HepG2 (cell line): ENCODE data around the gene OR1D5. TPM values are rescaled to one million over a fixed set of nuclear protein-coding genes. Genes with fewer than 3 reads are reported as not detected.

ENCODE experiments used
- ATAC-seq: fragments of 200-7000 bp; cut with Tn5 transposase; 3 replicates; pipeline ENCODE4 v1.9.1; 2020; ENCODE audit warnings: mild to moderate bottlenecking, moderate library complexity
- BruUV-seq: library from RNA; stranded (reverse); fragments of 400-500 nt; replicated peaks from 2 replicates; lab custom pipeline; 2021; lab: Mats Ljungman, UMichigan
- CTCF ChIA-PET: fragments of 300-600 bp; formaldehyde crosslinking; extraction: SDS; loops from one replicate; lab custom pipeline; 2021; ENCODE audit warnings: low total read pairs, inconsistent platforms, low intra/inter-chr PET ratio; lab: Yijun Ruan, JAX
- POLR2A ChIA-PET: fragments of 350-600 bp; sonication (Branson Sonifier 250); formaldehyde crosslinking; loops from one replicate; lab custom pipeline; 2020; ENCODE audit warnings: antibody characterized with exemption, inconsistent platforms; lab: Yijun Ruan, JAX
- DNase-seq: peaks from one replicate; pipeline ENCODE4 v3.0.0-alpha.2; 2015; ENCODE audit warnings: low spot score
- FAIRE-seq: peaks from 3 replicates; lab custom pipeline; 2011; peaks lifted over from hg19 to GRCh38; lab: Jason Lieb, UNC
- H2AFZ ChIP-seq: one replicate; pipeline ENCODE4 v1.6.1; 2011; ENCODE audit warnings: low read length, inconsistent platforms
- H3K27ac ChIP-seq: fragments of 300-600 bp; 3 replicates; pipeline ENCODE4 v1.8.0; 2011; ENCODE audit warnings: mixed run types, mild to moderate bottlenecking, mixed read lengths, low read length, inconsistent platforms; ENCODE audit not compliant: insufficient read depth; ENCODE audit errors: extremely low read length
- H3K27me3 ChIP-seq, 2 experiments: fragments of 200-600 bp in 1 of 2; 2 replicates in 1 of 2; 3 replicates in 1 of 2; pipeline versions ENCODE4 v1.6.0 to v1.8.0; 2011; ENCODE audit warnings: low read length in 2 of 2, mild to moderate bottlenecking in 2 of 2, moderate library complexity in 2 of 2, inconsistent platforms in 1 of 2; ENCODE audit not compliant: insufficient read depth in 2 of 2, control insufficient read depth in 1 of 2
- H3K36me3 ChIP-seq, 2 experiments: fragments of 200-600 bp in 1 of 2; replicated peaks in 1 of 2; 2 replicates in 1 of 2; 3 replicates in 1 of 2; pipeline versions ENCODE4 v1.5.1 to v1.8.0; 2011; ENCODE audit warnings: low read length in 2 of 2, inconsistent platforms in 1 of 2; ENCODE audit not compliant: insufficient read depth in 2 of 2, control insufficient read depth in 1 of 2
- H3K4me1 ChIP-seq: 2 replicates; pipeline ENCODE4 v1.5.1; 2012; ENCODE audit warnings: low read length, inconsistent platforms; ENCODE audit not compliant: insufficient read depth
- H3K4me2 ChIP-seq: 2 replicates; pipeline ENCODE4 v1.6.0; 2011; ENCODE audit warnings: low read depth, low read length, inconsistent platforms
- H3K4me3 ChIP-seq, 3 experiments: fragments of 200-600 bp in 1 of 3; sonication (generic), shearing (Covaris generic) in 1 of 3; replicated peaks in 1 of 3; 2 replicates each; pipeline ENCODE4 v1.5.1; 2011 to 2016; ENCODE audit warnings: low read length in 3 of 3, inconsistent platforms in 2 of 3, low read depth in 2 of 3, mild to moderate bottlenecking in 2 of 3, control low read depth in 1 of 3, mixed read lengths in 1 of 3; ENCODE audit not compliant: insufficient read depth in 1 of 3
- H3K79me2 ChIP-seq: one replicate; pipeline ENCODE4 v1.6.1; 2011; ENCODE audit warnings: low read length, inconsistent platforms; ENCODE audit not compliant: insufficient read depth
- H3K9ac ChIP-seq: 2 replicates; pipeline ENCODE4 v1.6.0; 2011; ENCODE audit warnings: mild to moderate bottlenecking, low read depth, low read length, inconsistent platforms; ENCODE audit not compliant: insufficient read depth
- H3K9me3 ChIP-seq: 2 replicates; pipeline ENCODE4 v1.5.1; 2012; ENCODE audit warnings: mild to moderate bottlenecking, low read length
- H4K20me1 ChIP-seq: 2 replicates; pipeline ENCODE4 v1.6.0; 2011; ENCODE audit warnings: inconsistent platforms, mild to moderate bottlenecking, low read length, moderate library complexity; ENCODE audit not compliant: insufficient read depth
- HDAC1 ChIP-seq: sonication (generic); formaldehyde crosslinking; IDR thresholded peaks from 2 replicates; pipeline ENCODE4 v1.5.1; 2020; ENCODE audit warnings: mild to moderate bottlenecking, missing genetic modification reagents
- MIER3 ChIP-seq: IDR thresholded peaks from 2 replicates; pipeline ENCODE4 v1.6.1; 2016; ENCODE audit warnings: missing compliant biosample characterization, borderline replicate concordance
- NCOA5 ChIP-seq: sonication (generic); formaldehyde crosslinking; IDR thresholded peaks from 2 replicates; pipeline ENCODE4 v1.4.0; 2020; ENCODE audit warnings: missing genetic modification reagents
- SSRP1 ChIP-seq: IDR thresholded peaks from 2 replicates; pipeline ENCODE4 v1.6.1; 2016; ENCODE audit warnings: control low read depth
- TCF7L2 ChIP-seq: IDR thresholded peaks from 2 replicates; pipeline ENCODE4 v1.6.1; 2011; ENCODE audit warnings: mild to moderate bottlenecking, low read depth, low read length, moderate library complexity
- ZNF121 ChIP-seq: sonication (generic); formaldehyde crosslinking; IDR thresholded peaks from 2 replicates; pipeline ENCODE4 v1.5.0; 2020; ENCODE audit warnings: mild to moderate bottlenecking, missing genetic modification reagents
- ZNF292 ChIP-seq: sonication (generic); formaldehyde crosslinking; IDR thresholded peaks from 2 replicates; pipeline ENCODE4 v1.8.1; 2022; ENCODE audit warnings: mild to moderate bottlenecking, low read depth, missing genetic modification reagents, borderline replicate concordance
- ZNF549 ChIP-seq: sonication (generic); formaldehyde crosslinking; IDR thresholded peaks from 2 replicates; pipeline ENCODE4 v1.5.0; 2020; ENCODE audit warnings: missing genetic modification reagents
- ZNF550 ChIP-seq: sonication (generic); formaldehyde crosslinking; IDR thresholded peaks from 2 replicates; pipeline ENCODE4 v1.4.0; 2020; ENCODE audit warnings: mild to moderate bottlenecking, missing genetic modification reagents, borderline replicate concordance
- ZSCAN31 ChIP-seq: sonication (generic); formaldehyde crosslinking; IDR thresholded peaks from 2 replicates; pipeline ENCODE4 v1.5.0; 2020; ENCODE audit warnings: low read depth, mild to moderate bottlenecking, missing genetic modification reagents
- WGBS: methylation state at CpG from one replicate; pipeline ENCODE4 v1.1.6; 2017; ENCODE audit warnings: low lambda C conversion rate; 5-methylcytosine and 5-hydroxymethylcytosine counted together
- in situ Hi-C: cut with HindIII; loops from 2 replicates; pipeline ENCODE4 v1.10.0; 2017; ENCODE audit warnings: low pct_unique_long_range_greater_than_20kb; ENCODE audit not compliant: extremely low pct_ligation_motif_present
- intact Hi-C: fragments of 100-400 bp; cut with micrococcal nuclease; formaldehyde crosslinking; loops from one replicate; pipeline ENCODE4 v1.10.0; 2022; ENCODE audit not compliant: unreplicated experiment
- polyA plus RNA-seq, 8 experiments: library from polyadenylated mRNA; depleted of rRNA in 3 of 8; stranded (reverse) in 7 of 8; unstranded in 1 of 8; fragments of >200 nt; fragmentation: Illumina TruSeq in 4 of 8; extraction: Trizol in 4 of 8; gene quantifications; 2 replicates each; pipeline versions ENCODE4 v1.2.1 to v1.2.3, GENCODE V29; 2011 to 2016; ENCODE audit warnings: low read depth in 4 of 8, missing spikeins in 1 of 8, mixed read lengths in 1 of 8; ENCODE audit not compliant: insufficient read depth in 1 of 8
- total RNA-seq, 5 experiments: library from RNA; depleted of rRNA; stranded (reverse); fragments of >200 nt; fragmentation: Illumina TruSeq; extraction: Trizol; gene quantifications; 2 replicates each; pipeline ENCODE4 v1.2.3, GENCODE V29; 2016; ENCODE audit warnings: low read depth in 1 of 5
- TF ChIP-seq, protein P1 (sequence below): sonication (generic); formaldehyde crosslinking; IDR thresholded peaks from 2 replicates; pipeline ENCODE4 v1.5.1; 2020; ENCODE audit warnings: mild to moderate bottlenecking, missing genetic modification reagents
- TF ChIP-seq, protein P2 (sequence below): sonication (generic); formaldehyde crosslinking; IDR thresholded peaks from 2 replicates; pipeline ENCODE4 v1.4.0; 2020; ENCODE audit warnings: low read depth, mild to moderate bottlenecking, missing genetic modification reagents
- TF ChIP-seq, protein P3 (sequence below): sonication (generic); formaldehyde crosslinking; IDR thresholded peaks from 2 replicates; pipeline ENCODE4 v1.4.0; 2020; ENCODE audit warnings: missing genetic modification reagents
- TF ChIP-seq, protein P4 (sequence below): sonication (generic); formaldehyde crosslinking; IDR thresholded peaks from 2 replicates; pipeline ENCODE4 v1.8.0; 2022; ENCODE audit warnings: missing genetic modification reagents, mild to moderate bottlenecking, borderline replicate concordance
- TF ChIP-seq, protein P5 (sequence below): sonication (generic); formaldehyde crosslinking; IDR thresholded peaks from 2 replicates; pipeline ENCODE4 v1.8.0; 2022; ENCODE audit warnings: mild to moderate bottlenecking, missing genetic modification reagents; ENCODE audit not compliant: insufficient replicate concordance
- TF ChIP-seq, protein P6 (sequence below): sonication (generic); formaldehyde crosslinking; conservative IDR thresholded peaks from 2 replicates; pipeline ENCODE4 v1.4.0; 2020; ENCODE audit warnings: missing genetic modification reagents

Gene OR1D5
- total and polyA plus RNA-seq, 2 of the 13 experiments (the other 11 are each of a cell fraction or from before 2014, with no cell fraction given): not detected

DNA sequence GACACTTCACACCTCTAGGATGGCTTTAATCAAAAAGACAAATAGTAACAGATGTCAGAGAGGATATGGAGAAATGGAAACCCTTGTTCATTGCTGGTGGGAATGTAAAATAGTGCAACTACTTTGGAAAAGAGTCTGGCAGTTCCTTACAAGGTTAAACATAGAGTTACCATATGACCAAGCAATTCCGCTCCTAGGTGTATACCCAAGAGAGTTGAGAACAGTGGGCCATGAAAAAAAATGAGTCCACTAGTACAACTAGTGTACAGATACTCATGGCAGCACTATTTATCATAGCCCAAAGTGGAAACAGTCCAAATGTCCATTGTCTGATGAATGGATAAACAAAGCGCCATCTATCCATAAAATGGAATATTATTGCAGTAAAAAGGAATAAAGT, 39.1 kb downstream of the OR1D5 start:
- H3K36me3 ChIP-seq: peaks cover 15 to 38% of the 10 kb centered on the region in 2 experiments
- H3K4me1 ChIP-seq: no peaks in the 10 kb centered on the region
- intact Hi-C loops (no loop called here), in situ Hi-C loops (no loop called here)
- no TSS peak for BruUV-seq
- no peaks in the 10 kb centered on the region for H3K79me2 ChIP-seq
- no peak for ATAC-seq
- DNase-seq: no peak
- no peaks in the 10 kb centered on the region for H3K27me3 ChIP-seq
- H3K4me2 ChIP-seq: no peak overlapping the region
- no peak overlapping the region for H3K9ac ChIP-seq
- no peak for FAIRE-seq
- H2AFZ ChIP-seq: no peak overlapping the region
- no peak overlapping the region for H3K4me3 ChIP-seq
- ChIA-PET CTCF (no interaction called here), POLR2A (no interaction called here)
- 94% methylated on average over 2 of the region's 2 CpGs for WGBS
- no peaks in the 10 kb centered on the region for H4K20me1 ChIP-seq
- H3K27ac ChIP-seq: no peak overlapping the region
- H3K9me3 ChIP-seq: peaks cover 11% of the 10 kb centered on the region
- TF ChIP-seq, protein P1, sequence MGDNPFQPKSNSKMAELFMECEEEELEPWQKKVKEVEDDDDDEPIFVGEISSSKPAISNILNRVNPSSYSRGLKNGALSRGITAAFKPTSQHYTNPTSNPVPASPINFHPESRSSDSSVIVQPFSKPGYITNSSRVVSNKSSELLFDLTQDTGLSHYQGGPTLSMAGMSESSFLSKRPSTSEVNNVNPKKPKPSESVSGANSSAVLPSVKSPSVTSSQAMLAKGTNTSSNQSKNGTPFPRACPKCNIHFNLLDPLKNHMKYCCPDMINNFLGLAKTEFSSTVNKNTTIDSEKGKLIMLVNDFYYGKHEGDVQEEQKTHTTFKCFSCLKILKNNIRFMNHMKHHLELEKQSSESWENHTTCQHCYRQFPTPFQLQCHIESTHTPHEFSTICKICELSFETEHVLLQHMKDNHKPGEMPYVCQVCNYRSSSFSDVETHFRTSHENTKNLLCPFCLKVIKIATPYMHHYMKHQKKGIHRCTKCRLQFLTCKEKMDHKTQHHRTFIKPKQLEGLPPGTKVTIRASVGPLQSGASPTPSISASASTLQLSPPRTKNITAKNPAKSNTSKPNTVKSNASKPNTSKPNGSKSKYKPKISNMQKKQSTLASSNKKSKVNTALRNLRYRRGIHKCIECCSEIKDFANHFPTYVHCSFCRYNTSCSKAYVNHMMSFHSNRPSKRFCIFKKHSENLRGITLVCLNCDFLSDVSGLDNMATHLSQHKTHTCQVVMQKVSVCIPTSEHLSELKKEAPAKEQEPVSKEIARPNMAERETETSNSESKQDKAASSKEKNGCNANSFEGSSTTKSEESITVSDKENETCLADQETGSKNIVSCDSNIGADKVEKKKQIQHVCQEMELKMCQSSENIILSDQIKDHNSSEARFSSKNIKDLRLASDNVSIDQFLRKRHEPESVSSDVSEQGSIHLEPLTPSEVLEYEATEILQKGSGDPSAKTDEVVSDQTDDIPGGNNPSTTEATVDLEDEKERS (CRISPR knock-in tag): no peak
- TF ChIP-seq ZNF292 (CRISPR knock-in tag): no peak
- TF ChIP-seq ZNF549 (CRISPR knock-in tag): no peak
- TF ChIP-seq TCF7L2: no peak
- no peak for TF ChIP-seq ZNF550 (CRISPR knock-in tag)
- TF ChIP-seq SSRP1 (CRISPR knock-in tag): no peak
- no peak for TF ChIP-seq NCOA5 (CRISPR knock-in tag)
- TF ChIP-seq, protein P2, sequence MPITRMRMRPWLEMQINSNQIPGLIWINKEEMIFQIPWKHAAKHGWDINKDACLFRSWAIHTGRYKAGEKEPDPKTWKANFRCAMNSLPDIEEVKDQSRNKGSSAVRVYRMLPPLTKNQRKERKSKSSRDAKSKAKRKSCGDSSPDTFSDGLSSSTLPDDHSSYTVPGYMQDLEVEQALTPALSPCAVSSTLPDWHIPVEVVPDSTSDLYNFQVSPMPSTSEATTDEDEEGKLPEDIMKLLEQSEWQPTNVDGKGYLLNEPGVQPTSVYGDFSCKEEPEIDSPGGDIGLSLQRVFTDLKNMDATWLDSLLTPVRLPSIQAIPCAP: no peak
- TF ChIP-seq, protein P3, sequence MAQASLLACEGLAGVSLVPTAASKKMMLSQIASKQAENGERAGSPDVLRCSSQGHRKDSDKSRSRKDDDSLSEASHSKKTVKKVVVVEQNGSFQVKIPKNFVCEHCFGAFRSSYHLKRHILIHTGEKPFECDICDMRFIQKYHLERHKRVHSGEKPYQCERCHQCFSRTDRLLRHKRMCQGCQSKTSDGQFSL (CRISPR knock-in tag): no peak
- TF ChIP-seq, protein P4, sequence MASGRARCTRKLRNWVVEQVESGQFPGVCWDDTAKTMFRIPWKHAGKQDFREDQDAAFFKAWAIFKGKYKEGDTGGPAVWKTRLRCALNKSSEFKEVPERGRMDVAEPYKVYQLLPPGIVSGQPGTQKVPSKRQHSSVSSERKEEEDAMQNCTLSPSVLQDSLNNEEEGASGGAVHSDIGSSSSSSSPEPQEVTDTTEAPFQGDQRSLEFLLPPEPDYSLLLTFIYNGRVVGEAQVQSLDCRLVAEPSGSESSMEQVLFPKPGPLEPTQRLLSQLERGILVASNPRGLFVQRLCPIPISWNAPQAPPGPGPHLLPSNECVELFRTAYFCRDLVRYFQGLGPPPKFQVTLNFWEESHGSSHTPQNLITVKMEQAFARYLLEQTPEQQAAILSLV (CRISPR knock-in tag): no peak
- no peak for TF ChIP-seq ZSCAN31 (CRISPR knock-in tag)
- TF ChIP-seq MIER3 (CRISPR knock-in tag): no peak
- TF ChIP-seq, protein P5, sequence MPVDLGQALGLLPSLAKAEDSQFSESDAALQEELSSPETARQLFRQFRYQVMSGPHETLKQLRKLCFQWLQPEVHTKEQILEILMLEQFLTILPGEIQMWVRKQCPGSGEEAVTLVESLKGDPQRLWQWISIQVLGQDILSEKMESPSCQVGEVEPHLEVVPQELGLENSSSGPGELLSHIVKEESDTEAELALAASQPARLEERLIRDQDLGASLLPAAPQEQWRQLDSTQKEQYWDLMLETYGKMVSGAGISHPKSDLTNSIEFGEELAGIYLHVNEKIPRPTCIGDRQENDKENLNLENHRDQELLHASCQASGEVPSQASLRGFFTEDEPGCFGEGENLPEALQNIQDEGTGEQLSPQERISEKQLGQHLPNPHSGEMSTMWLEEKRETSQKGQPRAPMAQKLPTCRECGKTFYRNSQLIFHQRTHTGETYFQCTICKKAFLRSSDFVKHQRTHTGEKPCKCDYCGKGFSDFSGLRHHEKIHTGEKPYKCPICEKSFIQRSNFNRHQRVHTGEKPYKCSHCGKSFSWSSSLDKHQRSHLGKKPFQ: no peak
- no peak for TF ChIP-seq ZNF121
- TF ChIP-seq, protein P6, sequence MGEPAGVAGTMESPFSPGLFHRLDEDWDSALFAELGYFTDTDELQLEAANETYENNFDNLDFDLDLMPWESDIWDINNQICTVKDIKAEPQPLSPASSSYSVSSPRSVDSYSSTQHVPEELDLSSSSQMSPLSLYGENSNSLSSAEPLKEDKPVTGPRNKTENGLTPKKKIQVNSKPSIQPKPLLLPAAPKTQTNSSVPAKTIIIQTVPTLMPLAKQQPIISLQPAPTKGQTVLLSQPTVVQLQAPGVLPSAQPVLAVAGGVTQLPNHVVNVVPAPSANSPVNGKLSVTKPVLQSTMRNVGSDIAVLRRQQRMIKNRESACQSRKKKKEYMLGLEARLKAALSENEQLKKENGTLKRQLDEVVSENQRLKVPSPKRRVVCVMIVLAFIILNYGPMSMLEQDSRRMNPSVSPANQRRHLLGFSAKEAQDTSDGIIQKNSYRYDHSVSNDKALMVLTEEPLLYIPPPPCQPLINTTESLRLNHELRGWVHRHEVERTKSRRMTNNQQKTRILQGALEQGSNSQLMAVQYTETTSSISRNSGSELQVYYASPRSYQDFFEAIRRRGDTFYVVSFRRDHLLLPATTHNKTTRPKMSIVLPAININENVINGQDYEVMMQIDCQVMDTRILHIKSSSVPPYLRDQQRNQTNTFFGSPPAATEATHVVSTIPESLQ: no peak
- TF ChIP-seq HDAC1: no peak
